Subcutaneous adipose tissue (tissue), 4 donors: Measurements from ENCODE around the gene PCDHGA7. TPM values are rescaled to one million over a fixed set of nuclear protein-coding genes. Genes with fewer than 3 reads are reported as not detected.
"Not testable (repeated sequence)": the region's sequence is repeated elsewhere in the genome, so short reads cannot be mapped to it uniquely, and the experiment has no call there.

Experiments
- CTCF ChIP-seq: fragments of 450-650 bp; IDR thresholded peaks from one replicate; pipeline ENCODE4 v1.5.1; 2016; ENCODE audit warnings: low read depth, mild to moderate bottlenecking, control low read depth, antibody characterized with exemption, moderate library complexity
- total RNA-seq, 4 donors: library from RNA; depleted of rRNA; stranded (reverse); fragments of >200 nt; gene quantifications; one replicate each; pipeline ENCODE4 v1.1.0, GENCODE V29; 2016

Gene PCDHGA7
- total RNA-seq, 4 donors from 2014 or later, result 1.8 to 5.1 (median 3.7) TPM

- no peak for TF ChIP-seq CTCF
Observed at GRCh38 chr5:141413540-141414069, 31.1 kb downstream of the PCDHGA7 start.

- TF ChIP-seq CTCF, result not testable (repeated sequence)
Observed at GRCh38 chr5:141417494-141418172, 35.1 kb downstream of the PCDHGA7 start, which contains the start of gene PCDHGB7. Gene PCDHGB7 (plus strand): TSS chr5:141417677. CDS start chr5:141417860, 183 bp downstream.

GRCh38 chr5:141419074-141419880, 36.7 kb downstream of the PCDHGA7 start:
- no peak for TF ChIP-seq CTCF

GRCh38 chr5:141420855-141421488, 38.4 kb downstream of the PCDHGA7 start, which contains the start of gene PCDHGA11:
Gene PCDHGA11 (plus strand): TSS chr5:141421051. CDS start chr5:141421228, 177 bp downstream.
- no peak for TF ChIP-seq CTCF

GRCh38 chr5:141421489-141421855, 38.9 kb downstream of the PCDHGA7 start:
- TF ChIP-seq CTCF, result no peak

- no peak for TF ChIP-seq CTCF
Observed at GRCh38 chr5:141422742-141423291, 40.3 kb downstream of the PCDHGA7 start.
